ENCODE results near the gene C14orf119.

C14orf119 gene

DNA sequence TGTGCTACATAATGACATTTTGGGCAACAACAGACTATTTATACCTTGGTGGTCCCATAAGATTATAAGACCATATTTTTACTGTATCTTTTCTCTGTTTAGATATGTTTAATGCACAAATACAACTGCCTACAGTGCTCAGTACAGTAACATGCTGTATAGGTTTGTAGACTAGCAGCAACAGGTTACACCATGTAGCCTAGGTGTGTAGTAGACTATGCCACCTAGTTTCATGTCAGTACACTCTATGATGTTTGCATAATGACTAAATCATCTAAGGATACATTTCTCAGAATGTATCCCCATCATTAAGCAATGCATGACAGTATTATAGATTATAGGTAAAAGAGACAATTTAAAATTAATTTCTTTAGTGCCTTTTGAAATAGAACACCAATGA lies 54.4 kb downstream of the C14orf119 start:
- H3K9me3 ChIP-seq (ENCODE audit: low read length): no peaks in the 10 kb centered on the region
- H3K4me3 ChIP-seq (ENCODE audit: low read depth in 1 of 2, low read length in 2 of 2): no peak overlapping the region
- no peak overlapping the region for H3K9ac ChIP-seq (ENCODE audit: low read length)
- H3K4me1 ChIP-seq (ENCODE audit: insufficient read depth, low read length): peaks cover 9% of the 10 kb centered on the region
- no peaks in the 10 kb centered on the region for H3K36me3 ChIP-seq (ENCODE audit: insufficient read depth, low read length)
- no peaks in the 10 kb centered on the region for H3K27me3 ChIP-seq (ENCODE audit: control insufficient read depth in 1 of 2, insufficient read depth in 2 of 2, low read length in 2 of 2)
- H3K27ac ChIP-seq (ENCODE audit: low read depth, low read length): no peak overlapping the region
